D721Med (cell line): Measurements from ENCODE around the gene SPIB.

ENCODE experiments used
- DNase-seq: peaks from one replicate; pipeline ENCODE4 v3.0.0; 2011; ENCODE audit warnings: low spot score; ENCODE audit not compliant: insufficient read length
- FAIRE-seq: peaks from 2 replicates; lab custom pipeline; 2011; peaks lifted over from hg19 to GRCh38; lab: Jason Lieb, UNC
- TF ChIP-seq, protein P1 (sequence below): IDR thresholded peaks from 2 replicates; pipeline ENCODE4 v1.5.1; 2012; ENCODE audit warnings: mild to moderate bottlenecking, control low read depth; ENCODE audit not compliant: insufficient read depth; ENCODE audit errors: missing control alignments

The SPIB gene

DNA sequence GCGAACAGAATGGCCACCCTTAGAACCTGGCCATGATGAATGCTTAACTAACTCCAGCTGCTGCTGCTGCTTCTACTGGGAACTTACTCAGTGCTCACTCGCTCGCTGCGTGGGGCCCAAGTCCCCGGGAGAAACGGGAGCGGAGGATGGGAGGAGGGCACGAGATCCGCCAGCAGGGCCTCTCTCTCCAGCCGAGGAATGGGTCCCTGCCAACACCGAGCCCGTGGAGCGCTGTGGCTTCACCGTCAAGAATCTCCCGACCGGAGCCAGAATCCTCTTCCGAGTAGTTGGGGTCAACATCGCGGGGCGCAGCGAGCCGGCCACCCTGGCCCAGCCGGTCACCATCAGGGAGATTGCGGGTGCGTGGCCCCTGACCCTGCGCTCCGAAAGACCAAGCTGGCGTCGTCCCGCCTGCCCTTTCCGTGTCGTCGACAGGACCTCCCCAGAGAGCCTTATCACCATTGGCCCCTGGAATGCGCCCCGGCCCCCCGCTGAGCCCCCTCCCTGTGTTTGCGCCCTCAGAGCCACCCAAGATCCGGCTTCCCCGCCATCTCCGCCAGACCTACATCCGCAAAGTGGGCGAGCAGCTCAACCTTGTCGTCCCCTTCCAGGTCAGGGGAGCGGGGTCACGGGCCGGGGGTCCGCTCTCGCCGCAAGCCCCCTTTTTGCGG lies 39.8 kb downstream of the SPIB start:
- no peak for FAIRE-seq
- DNase-seq = no peak
- TF ChIP-seq, protein P1, sequence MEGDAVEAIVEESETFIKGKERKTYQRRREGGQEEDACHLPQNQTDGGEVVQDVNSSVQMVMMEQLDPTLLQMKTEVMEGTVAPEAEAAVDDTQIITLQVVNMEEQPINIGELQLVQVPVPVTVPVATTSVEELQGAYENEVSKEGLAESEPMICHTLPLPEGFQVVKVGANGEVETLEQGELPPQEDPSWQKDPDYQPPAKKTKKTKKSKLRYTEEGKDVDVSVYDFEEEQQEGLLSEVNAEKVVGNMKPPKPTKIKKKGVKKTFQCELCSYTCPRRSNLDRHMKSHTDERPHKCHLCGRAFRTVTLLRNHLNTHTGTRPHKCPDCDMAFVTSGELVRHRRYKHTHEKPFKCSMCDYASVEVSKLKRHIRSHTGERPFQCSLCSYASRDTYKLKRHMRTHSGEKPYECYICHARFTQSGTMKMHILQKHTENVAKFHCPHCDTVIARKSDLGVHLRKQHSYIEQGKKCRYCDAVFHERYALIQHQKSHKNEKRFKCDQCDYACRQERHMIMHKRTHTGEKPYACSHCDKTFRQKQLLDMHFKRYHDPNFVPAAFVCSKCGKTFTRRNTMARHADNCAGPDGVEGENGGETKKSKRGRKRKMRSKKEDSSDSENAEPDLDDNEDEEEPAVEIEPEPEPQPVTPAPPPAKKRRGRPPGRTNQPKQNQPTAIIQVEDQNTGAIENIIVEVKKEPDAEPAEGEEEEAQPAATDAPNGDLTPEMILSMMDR = no peak

DNA sequence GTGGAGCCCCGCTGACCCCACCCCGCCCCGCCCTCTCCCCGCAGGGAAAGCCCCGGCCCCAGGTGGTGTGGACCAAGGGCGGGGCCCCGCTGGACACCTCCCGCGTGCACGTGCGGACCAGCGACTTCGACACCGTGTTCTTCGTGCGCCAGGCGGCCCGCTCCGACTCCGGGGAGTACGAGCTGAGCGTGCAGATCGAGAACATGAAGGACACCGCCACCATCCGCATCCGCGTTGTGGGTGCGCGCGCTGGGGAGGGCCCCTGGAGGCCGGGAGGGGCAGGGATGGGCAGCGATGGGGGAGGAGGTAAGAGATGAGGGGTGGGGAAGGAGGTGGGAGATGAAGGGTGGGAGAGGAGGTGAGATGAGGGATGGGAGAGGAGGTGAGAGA lies 40.3 kb downstream of the SPIB start:
- FAIRE-seq (no peak), DNase-seq (no peak)
- TF ChIP-seq, protein P1 = no peak

DNA sequence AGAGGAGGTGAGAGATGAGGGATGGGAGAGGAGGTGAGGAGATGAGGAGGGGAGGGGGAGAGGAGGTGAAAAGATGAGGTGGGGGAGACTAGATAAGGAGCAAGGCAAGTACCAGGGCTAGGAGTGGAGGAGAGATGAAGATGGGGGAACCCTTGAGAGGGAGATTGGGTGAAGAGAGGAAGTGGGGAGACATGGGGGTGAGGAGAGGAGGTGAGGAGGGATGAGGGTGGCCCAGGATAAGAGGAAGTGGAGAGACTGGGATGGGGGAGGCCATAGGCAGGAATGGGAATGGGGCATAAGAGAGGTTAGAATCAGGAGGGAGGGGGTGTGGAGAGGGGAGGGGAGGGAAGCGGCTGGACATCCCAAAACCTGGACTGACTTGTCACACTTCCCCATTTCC lies 40.9 kb downstream of the SPIB start:
- no peak for FAIRE-seq
- TF ChIP-seq, protein P1 = no peak
- no peak for DNase-seq

DNA sequence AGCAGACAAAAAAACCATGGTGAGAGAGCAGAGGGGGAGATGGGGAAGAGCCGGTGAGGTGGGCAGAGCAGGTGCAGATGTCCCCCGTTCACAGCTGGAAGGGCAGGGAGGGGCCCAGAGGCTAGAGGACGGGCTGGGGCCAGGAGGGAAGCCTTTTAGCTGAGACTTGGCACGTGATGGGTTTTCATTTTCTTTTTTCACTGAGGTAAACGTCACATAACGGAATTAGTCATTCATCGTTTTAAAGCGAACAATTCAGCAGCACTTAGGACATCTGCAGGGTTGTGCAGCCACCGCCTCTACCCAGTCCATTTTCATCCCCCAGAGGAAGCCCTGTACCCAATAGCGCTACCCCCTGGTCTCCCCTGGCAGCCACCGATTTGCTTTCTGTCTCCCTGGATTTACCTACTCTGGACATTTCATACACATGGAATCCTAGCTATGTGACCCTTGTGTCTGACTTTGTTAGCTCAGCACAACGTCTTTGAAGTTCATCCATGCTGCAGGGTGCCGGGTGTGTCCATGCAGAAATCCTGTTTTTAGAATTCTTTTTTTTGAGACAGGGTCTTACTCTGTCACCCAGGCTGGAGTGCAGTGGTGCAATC lies 41.5 kb downstream of the SPIB start:
- TF ChIP-seq, protein P1 = no peak
- DNase-seq = no peak
- FAIRE-seq = no peak

GRCh38 chr19:50461066-50461875 lies 42.5 kb downstream of the SPIB start:
- TF ChIP-seq, protein P1 = peak; percentile 72
- peak; percentile 94 for DNase-seq
- no peak for FAIRE-seq

DNA sequence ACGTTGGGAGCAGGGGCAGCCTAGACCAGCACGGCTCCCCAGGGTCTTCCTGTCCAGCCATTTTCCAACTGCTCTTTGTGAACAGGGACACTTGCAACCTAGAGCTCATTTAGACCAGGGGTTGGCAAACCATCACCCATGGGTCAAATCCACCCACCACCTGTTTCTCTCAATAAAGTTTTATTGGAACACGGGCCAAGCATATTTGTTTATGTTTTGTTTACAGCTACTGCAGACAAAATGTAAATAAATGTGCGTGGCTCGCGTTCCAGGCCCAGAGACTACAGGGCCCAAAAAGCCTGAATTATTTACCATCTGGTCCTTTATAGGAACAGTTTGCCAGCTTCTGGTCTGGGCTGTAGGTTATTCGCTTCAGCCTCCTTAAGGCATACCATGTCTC lies 44.2 kb downstream of the SPIB start:
- TF ChIP-seq, protein P1 = no peak
- DNase-seq (no peak), FAIRE-seq (no peak)
